Hair follicular keratinocyte (primary cell): ENCODE results near the gene STX4. TPM values are rescaled to one million over a fixed set of nuclear protein-coding genes. Genes with fewer than 3 reads are reported as not detected.

Source experiments
- total RNA-seq: library from RNA; depleted of rRNA; stranded (reverse); fragments of >200 nt; gene quantifications from 2 replicates; pipeline ENCODE4 v1.2.3, GENCODE V29; 2015

Gene STX4
- 23.5 and 24.9 TPM in 2 replicates for total RNA-seq

GRCh38 chr16:31032736-31033708, at the start of gene STX4:
STX4 (plus strand) TSS chr16:31033558; CDS start chr16:31033806, 248 bp downstream.

GRCh38 chr16:30984669-30985400, 48.5 kb upstream of the STX4 start, which contains the start of gene HSD3B7:
HSD3B7 (plus strand) TSS chr16:30985207; CDS start chr16:30985659, 452 bp downstream.

GRCh38 chr16:31010585-31011325, 22.6 kb upstream of the STX4 start, which contains the start of gene STX1B:
STX1B (minus strand) TSS chr16:31010638; CDS start chr16:31010396, 242 bp downstream.

GRCh38 chr16:31073970-31074813, 40.8 kb downstream of the STX4 start, which contains the start of the genes ZNF646 and ZNF668:
ZNF646 (plus strand) TSS chr16:31074422; CDS start chr16:31076325, 1,903 bp downstream.
ZNF668 (minus strand) TSS chr16:31074240; CDS start chr16:31064459, 9,781 bp downstream.

GRCh38 chr16:31088459-31089183, 55.3 kb downstream of the STX4 start, which contains the start of gene PRSS53:
PRSS53 (minus strand) TSS chr16:31088943; CDS start chr16:31088809, 134 bp downstream.

Other genes starting within 250 kb of the STX4 start
- gene ZNF629, start 246.4 kb upstream of the STX4 start, total RNA-seq, result 9.9 and 11.0 TPM in 2 replicates
- gene BCL7C, start 139.5 kb upstream of the STX4 start, total RNA-seq, result 57.1 and 73.8 TPM in 2 replicates
- gene CTF1, start 136.9 kb upstream of the STX4 start, total RNA-seq, result 0.57 and 4.2 TPM in 2 replicates
- gene FBXL19, start 110.0 kb upstream of the STX4 start, total RNA-seq, result 29.6 and 33.9 TPM in 2 replicates
- 13.6 and 34.4 TPM in 2 replicates for gene ORAI3, start 84.5 kb upstream of the STX4 start, total RNA-seq
- gene SETD1A, start 75.8 kb upstream of the STX4 start, total RNA-seq, result 2.6 and 3.5 TPM in 2 replicates
- 7.9 and 10.3 TPM in 2 replicates for gene HSD3B7, start 48.4 kb upstream of the STX4 start, total RNA-seq
- gene STX1B, start 22.9 kb upstream of the STX4 start, total RNA-seq, result 0.08 and 0.34 TPM in 2 replicates
- 12.5 and 15.6 TPM in 2 replicates for gene ZNF668, start 40.7 kb downstream of the STX4 start, total RNA-seq
- 7.3 and 11.6 TPM in 2 replicates for gene ZNF646, start 40.9 kb downstream of the STX4 start, total RNA-seq
- 0.86 and 1.8 TPM in 2 replicates for gene PRSS53, start 55.4 kb downstream of the STX4 start, total RNA-seq
- 99.6 and 107 TPM in 2 replicates for gene VKORC1, start 61.2 kb downstream of the STX4 start, total RNA-seq
- gene BCKDK, start 74.8 kb downstream of the STX4 start, total RNA-seq, result 58.3 and 75.5 TPM in 2 replicates
- gene KAT8, start 84.1 kb downstream of the STX4 start, total RNA-seq, result 27.1 and 30.1 TPM in 2 replicates
- 59.2 and 120 TPM in 2 replicates for gene PRSS8, start 102.2 kb downstream of the STX4 start, total RNA-seq
- gene PRSS36, start 116.5 kb downstream of the STX4 start, total RNA-seq, result 0.16 and 0.19 TPM in 2 replicates
- 26.5 and 51.1 TPM in 2 replicates for gene FUS, start 146.6 kb downstream of the STX4 start, total RNA-seq
- gene PYCARD, start 169.2 kb downstream of the STX4 start, total RNA-seq, result 102 and 138 TPM in 2 replicates
- gene TRIM72, start 180.6 kb downstream of the STX4 start, total RNA-seq, result not detected in 2 replicates
- gene PYDC1, start 183.6 kb downstream of the STX4 start, total RNA-seq, result not detected in 2 replicates
- gene ITGAM, start 226.4 kb downstream of the STX4 start, total RNA-seq, result not detected in 2 replicates